HG02970 (cell line): Measurements from ENCODE around the gene MPO.

Experiments
- ATAC-seq: cut with Tn5 transposase; IDR thresholded peaks from one replicate; pipeline ENCODE4 v1.9.1; 2021; ENCODE audit warnings: mild to moderate bottlenecking, moderate library complexity, moderate number of reproducible peaks; ENCODE audit not compliant: unreplicated experiment, low FRiP score

Gene MPO

GRCh38 chr17:58242171-58242784, 38.5 kb downstream of the MPO start:
- no peak for ATAC-seq

- no peak for ATAC-seq
These were observed 40.7 kb downstream of the MPO start for GRCh38 chr17:58239987-58240386.

GRCh38 chr17:58238147-58238634, 42.5 kb downstream of the MPO start, which contains the start of gene LPO:
Gene LPO (plus strand): TSS chr17:58238584. CDS start chr17:58242980, 4,396 bp downstream.
- no peak for ATAC-seq

GRCh38 chr17:58236394-58236793, 44.3 kb downstream of the MPO start:
- no peak for ATAC-seq

- no peak for ATAC-seq
These were observed 44.9 kb downstream of the MPO start for GRCh38 chr17:58235821-58236220.

- ATAC-seq, result no peak
These were observed 46.2 kb downstream of the MPO start for GRCh38 chr17:58234512-58234911.

GRCh38 chr17:58233543-58233942, 47.2 kb downstream of the MPO start:
- ATAC-seq, result no peak

- ATAC-seq, result no peak
These were observed 48.0 kb downstream of the MPO start for GRCh38 chr17:58232707-58233156.

GRCh38 chr17:58231641-58232040, 49.1 kb downstream of the MPO start:
- no peak for ATAC-seq

- ATAC-seq, result no peak
These were observed 50.9 kb downstream of the MPO start for GRCh38 chr17:58229881-58230280.

- no peak for ATAC-seq
These were observed 51.4 kb downstream of the MPO start for GRCh38 chr17:58229384-58229783.

- ATAC-seq, result no peak
These were observed 52.1 kb downstream of the MPO start for GRCh38 chr17:58228679-58229078.

- no peak for ATAC-seq
These were observed 53.0 kb downstream of the MPO start for GRCh38 chr17:58227733-58228132.

GRCh38 chr17:58224315-58224714, 56.4 kb downstream of the MPO start:
- no peak for ATAC-seq
